ENCODE results near the gene OTUD5.

OTUD5 gene

GRCh38 chrX:48937054-48937907 is 20.1 kb downstream of the OTUD5 start:
- Mint-ChIP-seq H3K36me3 (peaks cover 49% of the 10 kb centered on the region), H3K27me3 (no peaks in the 10 kb centered on the region), H3K9me3 (no peaks in the 10 kb centered on the region), H3K4me1 (peaks cover 84% of the 10 kb centered on the region), H3K27ac (peak overlapping the region; percentile 98), H3K4me3 (peak overlapping the region; percentile 66)
- DNase-seq, result peak; percentile 93
- CTCF ChIA-PET, result interaction anchor here (0.8 to 3.7 kb wide), 9 partner anchors 9 to 105 kb away, joined by 3 to 24 read pairs (median 4); partner anchors contain the start of genes PIM2 and SLC35A2

- CTCF ChIA-PET, result interaction anchor here (1.0 to 3.7 kb wide), 5 partner anchors 9 to 106 kb away, joined by 3 to 24 read pairs (median 6); partner anchors contain the start of genes PIM2 and SLC35A2
- H3K36me3 Mint-ChIP-seq, result peaks cover 43% of the 10 kb centered on the region
- no peak for DNase-seq
- peaks cover 76% of the 10 kb centered on the region for H3K4me1 Mint-ChIP-seq
- H3K27me3 Mint-ChIP-seq, result no peaks in the 10 kb centered on the region
- no peaks in the 10 kb centered on the region for H3K9me3 Mint-ChIP-seq
- H3K27ac Mint-ChIP-seq, result peak overlapping the region; percentile 98
- peak overlapping the region; percentile 66 for H3K4me3 Mint-ChIP-seq
Observed at GRCh38 chrX:48936429-48937053, 20.9 kb downstream of the OTUD5 start.

- CTCF ChIA-PET, result no interaction called here
- Mint-ChIP-seq H3K36me3 (peaks cover 42% of the 10 kb centered on the region), H3K4me3 (no peak overlapping the region), H3K4me1 (peaks cover 67% of the 10 kb centered on the region), H3K27ac (peak overlapping the region; percentile 83), H3K9me3 (no peaks in the 10 kb centered on the region), H3K27me3 (no peaks in the 10 kb centered on the region)
- DNase-seq, result no peak
Observed at GRCh38 chrX:48935301-48935670, 22.1 kb downstream of the OTUD5 start.

- CTCF ChIA-PET, result no interaction called here
- Mint-ChIP-seq H3K4me1 (peaks cover 64% of the 10 kb centered on the region), H3K27ac (peak overlapping the region; percentile 83), H3K4me3 (no peak overlapping the region), H3K27me3 (no peaks in the 10 kb centered on the region), H3K36me3 (peaks cover 42% of the 10 kb centered on the region), H3K9me3 (no peaks in the 10 kb centered on the region)
- DNase-seq, result peak; percentile 54
Observed at GRCh38 chrX:48934581-48935300, 22.7 kb downstream of the OTUD5 start.

- CTCF ChIA-PET, result no interaction called here
- H3K36me3 Mint-ChIP-seq, result peaks cover 42% of the 10 kb centered on the region
- H3K27ac Mint-ChIP-seq, result peak overlapping the region; percentile 83
- H3K27me3 Mint-ChIP-seq, result no peaks in the 10 kb centered on the region
- peaks cover 54% of the 10 kb centered on the region for H3K4me1 Mint-ChIP-seq
- no peak overlapping the region for H3K4me3 Mint-ChIP-seq
- H3K9me3 Mint-ChIP-seq, result no peaks in the 10 kb centered on the region
- no peak for DNase-seq
Observed at GRCh38 chrX:48933757-48934156, 23.6 kb downstream of the OTUD5 start.

- no peak for DNase-seq
- peaks cover 38% of the 10 kb centered on the region for H3K36me3 Mint-ChIP-seq
- no peak overlapping the region for H3K4me3 Mint-ChIP-seq
- CTCF ChIA-PET, result no interaction called here
- H3K9me3 Mint-ChIP-seq, result no peaks in the 10 kb centered on the region
- no peak overlapping the region for H3K27ac Mint-ChIP-seq
- peaks cover 26% of the 10 kb centered on the region for H3K4me1 Mint-ChIP-seq
- no peaks in the 10 kb centered on the region for H3K27me3 Mint-ChIP-seq
Observed at GRCh38 chrX:48927736-48928382, 29.5 kb downstream of the OTUD5 start.

- no peaks in the 10 kb centered on the region for H3K9me3 Mint-ChIP-seq
- H3K36me3 Mint-ChIP-seq, result peaks cover 39% of the 10 kb centered on the region
- CTCF ChIA-PET, result interaction anchor here (0.5 to 0.7 kb wide), 2 partner anchors 10 kb away, joined by 3 to 4 read pairs; no protein-coding TSS in a partner anchor
- no peaks in the 10 kb centered on the region for H3K27me3 Mint-ChIP-seq
- no peak overlapping the region for H3K27ac Mint-ChIP-seq
- H3K4me3 Mint-ChIP-seq, result no peak overlapping the region
- H3K4me1 Mint-ChIP-seq, result peaks cover 31% of the 10 kb centered on the region
- DNase-seq, result no peak
Observed at GRCh38 chrX:48927123-48927522, 30.3 kb downstream of the OTUD5 start.

- no peak for DNase-seq
- Mint-ChIP-seq H3K36me3 (peaks cover 52% of the 10 kb centered on the region), H3K27ac (peak overlapping the region; percentile 54), H3K4me3 (no peak overlapping the region), H3K4me1 (peaks cover 52% of the 10 kb centered on the region), H3K9me3 (no peaks in the 10 kb centered on the region), H3K27me3 (no peaks in the 10 kb centered on the region)
- CTCF ChIA-PET, result no interaction called here
Observed at GRCh38 chrX:48924270-48924669, 33.1 kb downstream of the OTUD5 start.

GRCh38 chrX:48923771-48924170 is 33.6 kb downstream of the OTUD5 start:
- CTCF ChIA-PET, result no interaction called here
- Mint-ChIP-seq H3K9me3 (no peaks in the 10 kb centered on the region), H3K4me1 (peaks cover 52% of the 10 kb centered on the region), H3K4me3 (no peak overlapping the region), H3K36me3 (peaks cover 52% of the 10 kb centered on the region), H3K27me3 (no peaks in the 10 kb centered on the region), H3K27ac (no peak overlapping the region)
- DNase-seq, result no peak

GRCh38 chrX:48920718-48921104 is 36.7 kb downstream of the OTUD5 start:
- Mint-ChIP-seq H3K4me3 (peak overlapping the region; percentile 94), H3K4me1 (peaks cover 48% of the 10 kb centered on the region), H3K36me3 (peaks cover 70% of the 10 kb centered on the region), H3K27ac (peak overlapping the region; percentile 95), H3K9me3 (no peaks in the 10 kb centered on the region), H3K27me3 (no peaks in the 10 kb centered on the region)
- DNase-seq, result no peak
- CTCF ChIA-PET, result interaction anchor here (3.6 kb wide), 1 partner anchor 17 kb away, joined by 24 read pairs; no protein-coding TSS in a partner anchor

GRCh38 chrX:48919947-48920717 is 37.3 kb downstream of the OTUD5 start:
- peaks cover 49% of the 10 kb centered on the region for H3K4me1 Mint-ChIP-seq
- H3K27me3 Mint-ChIP-seq, result no peaks in the 10 kb centered on the region
- H3K36me3 Mint-ChIP-seq, result peaks cover 71% of the 10 kb centered on the region
- CTCF ChIA-PET, result interaction anchor here (3.6 kb wide), 1 partner anchor 17 kb away, joined by 24 read pairs; no protein-coding TSS in a partner anchor
- H3K27ac Mint-ChIP-seq, result peak overlapping the region; percentile 95
- H3K9me3 Mint-ChIP-seq, result no peaks in the 10 kb centered on the region
- H3K4me3 Mint-ChIP-seq, result peak overlapping the region; percentile 94
- peak; percentile 56 for DNase-seq

GRCh38 chrX:48919360-48919841 is 38.0 kb downstream of the OTUD5 start:
- CTCF ChIA-PET, result interaction anchor here (3.6 kb wide), 1 partner anchor 18 kb away, joined by 24 read pairs; no protein-coding TSS in a partner anchor
- H3K27me3 Mint-ChIP-seq, result no peaks in the 10 kb centered on the region

More at GRCh38 chrX:48919360-48919841, 38.0 kb downstream of the OTUD5 start:
- Mint-ChIP-seq H3K9me3 (no peaks in the 10 kb centered on the region), H3K4me3 (peak overlapping the region; percentile 94), H3K36me3 (peaks cover 76% of the 10 kb centered on the region), H3K4me1 (peaks cover 53% of the 10 kb centered on the region), H3K27ac (peak overlapping the region; percentile 95)
- DNase-seq, result peak; percentile 57
